ENCODE data around the gene SEZ6. TPM values are rescaled to one million over a fixed set of nuclear protein-coding genes. Genes with fewer than 3 reads are reported as not detected.

The SEZ6 gene
- total and polyA plus RNA-seq, 2 of the 4 experiments (the other 2 are of a cell fraction): not detected

GRCh38 chr17:28910534-28910933 is 95.3 kb downstream of the SEZ6 start:
- DNase-seq: no peak
- Histone ChIP-seq H3K79me1 (ENCODE audit: low read depth in 1 of 2, low read length in 2 of 2) (peaks cover 17 to 64% of the 10 kb centered on the region in 2 experiments), H3K36me3 (ENCODE audit: control insufficient read depth, insufficient read depth, low read length) (peaks cover 77% of the 10 kb centered on the region), H3K4me1 (ENCODE audit: control insufficient read depth, insufficient read depth, low read length) (peaks cover 20% of the 10 kb centered on the region), H4K8ac (ENCODE audit: low read depth in 2 of 2, low read length in 2 of 2) (no peak overlapping the region), H3K23ac (ENCODE audit: low read depth, low read length) (no peak overlapping the region), H2AK5ac (ENCODE audit: low read depth, low read length) (no peak overlapping the region), H4K91ac (ENCODE audit: insufficient read depth, low read depth, low read length) (no peak overlapping the region), H3K27me3 (ENCODE audit: control insufficient read depth, insufficient read depth, low read length) (no peaks in the 10 kb centered on the region), H3K27ac (ENCODE audit: insufficient read depth, low read length) (no peak overlapping the region), H3K9me3 (ENCODE audit: control insufficient read depth, insufficient read depth, low read length) (no peaks in the 10 kb centered on the region), H3K14ac (replicated peaks; ENCODE audit: low read depth, low read length) (no peak overlapping the region), H2BK5ac (ENCODE audit: low read depth, low read length, poor library complexity, severe bottlenecking) (no peak overlapping the region), H2AK9ac (replicated peaks; ENCODE audit: low read depth, low read length, poor library complexity) (no peak overlapping the region), H3K9ac (ENCODE audit: low read depth, low read length) (no peak overlapping the region), H3K56ac (ENCODE audit: extremely low read depth, insufficient read depth, low read length) (no peak overlapping the region), H4K20me1 (ENCODE audit: insufficient read depth, low read length) (peaks cover 43% of the 10 kb centered on the region; the same call in 1 of the 2 replicates), H2BK120ac (ENCODE audit: low read depth, low read length) (no peak overlapping the region), H3K4ac (ENCODE audit: low read depth, low read length) (no peak overlapping the region), H3K9me1 (ENCODE audit: insufficient read depth, low read length) (peaks cover 10% of the 10 kb centered on the region), H2BK20ac (ENCODE audit: low read depth, low read length) (no peak overlapping the region), H3K18ac (ENCODE audit: low read depth, low read length) (no peak overlapping the region), H2BK15ac (ENCODE audit: low read depth, low read length) (no peak overlapping the region), H2AFZ (replicated peaks; ENCODE audit: low read length, poor library complexity) (no peak overlapping the region), H3K4me3 (ENCODE audit: insufficient read depth, low read depth, low read length) (no peak overlapping the region), H4K5ac (ENCODE audit: low read depth, low read length) (no peak overlapping the region), H3K4me2 (ENCODE audit: low read depth, low read length) (no peak overlapping the region)
- dilution Hi-C loops (cut with HindIII; ENCODE audit: low sequenced_read_pairs, unreplicated experiment) (no loop called here), in situ Hi-C loops (cut with MboI; ENCODE audit: low sequenced_read_pairs) (no loop called here), intact Hi-C loops (cut with micrococcal nuclease) (no loop called here)
- no TSS peak for BruUV-seq (replicated peaks)
- CTCF ChIA-PET: no interaction called here
- WGBS, 2 experiments (ENCODE audit: extremely low coverage in 2 of 2, insufficient read length in 1 of 2): no CpG with 5 or more reads among the region's 1 CpG
- POLR2A ChIA-PET (ENCODE audit: unreplicated experiment): interaction anchor here (0.5 kb wide), 1 partner anchor 68 kb away, joined by 3 read pairs; the partner anchor contains the start of gene FAM222B
- TF ChIP-seq POLR2A (IDR thresholded peaks at IDR 0.05; ENCODE audit: low read depth, low read length) (no peak), NFE2L2 (IDR thresholded peaks at IDR 0.05; ENCODE audit: low read depth, low read length) (no peak), MAZ (IDR thresholded peaks at IDR 0.05; ENCODE audit: borderline replicate concordance, low read depth, low read length) (no peak), CEBPB (IDR thresholded peaks at IDR 0.05; ENCODE audit: low read depth, low read length) (no peak), MAFK (IDR thresholded peaks at IDR 0.05; ENCODE audit: low read depth, low read length) (no peak), RAD21 (IDR thresholded peaks at IDR 0.05; ENCODE audit: low read length) (no peak), MXI1 (IDR thresholded peaks at IDR 0.05; ENCODE audit: borderline replicate concordance, low read depth, low read length) (no peak), FOS (IDR thresholded peaks at IDR 0.05; ENCODE audit: low read depth, low read length) (no peak), BHLHE40 (IDR thresholded peaks at IDR 0.05; ENCODE audit: low read depth, low read length) (no peak), CHD1 (IDR thresholded peaks at IDR 0.05; ENCODE audit: low read depth, low read length) (no peak), CTCF (conservative IDR thresholded peaks at IDR 0.05; ENCODE audit: low read depth, low read length) (no peak), SMC3 (IDR thresholded peaks at IDR 0.05; ENCODE audit: low read depth, low read length) (no peak), RFX5 (IDR thresholded peaks at IDR 0.05; ENCODE audit: low read depth, low read length) (no peak), ELK1 (IDR thresholded peaks at IDR 0.05; ENCODE audit: borderline replicate concordance, low read depth, low read length) (no peak), RCOR1 (IDR thresholded peaks at IDR 0.05; ENCODE audit: insufficient replicate concordance, low read length) (no peak), USF2 (IDR thresholded peaks at IDR 0.05; ENCODE audit: low read depth, low read length) (no peak)
- ATAC-seq (ENCODE audit: low read depth): no peak
